SK-N-SH treated with all-trans-retinoic acid at 6 μM for 48 hours (cell line): ENCODE measurements around the gene POC1A.

Experiments
- ZNF8 ChIP-seq: fragments of 450-650 bp; formaldehyde crosslinking; IDR thresholded peaks from 2 replicates; pipeline ENCODE4 v1.5.0; 2020; ENCODE audit warnings: mild to moderate bottlenecking, moderate library complexity
- TF ChIP-seq, protein P1 (sequence below): fragments of 250-450 bp; sonication (Bioruptor Pico); IDR thresholded peaks from 2 replicates; pipeline ENCODE4 v1.5.1; 2020; ENCODE audit warnings: low read depth, mild to moderate bottlenecking, moderate library complexity

GRCh38 chr3:52076896-52077780, 77.1 kb downstream of the POC1A start:
- no peak for TF ChIP-seq ZNF8 (CRISPR knock-in tag)
- TF ChIP-seq, protein P1, sequence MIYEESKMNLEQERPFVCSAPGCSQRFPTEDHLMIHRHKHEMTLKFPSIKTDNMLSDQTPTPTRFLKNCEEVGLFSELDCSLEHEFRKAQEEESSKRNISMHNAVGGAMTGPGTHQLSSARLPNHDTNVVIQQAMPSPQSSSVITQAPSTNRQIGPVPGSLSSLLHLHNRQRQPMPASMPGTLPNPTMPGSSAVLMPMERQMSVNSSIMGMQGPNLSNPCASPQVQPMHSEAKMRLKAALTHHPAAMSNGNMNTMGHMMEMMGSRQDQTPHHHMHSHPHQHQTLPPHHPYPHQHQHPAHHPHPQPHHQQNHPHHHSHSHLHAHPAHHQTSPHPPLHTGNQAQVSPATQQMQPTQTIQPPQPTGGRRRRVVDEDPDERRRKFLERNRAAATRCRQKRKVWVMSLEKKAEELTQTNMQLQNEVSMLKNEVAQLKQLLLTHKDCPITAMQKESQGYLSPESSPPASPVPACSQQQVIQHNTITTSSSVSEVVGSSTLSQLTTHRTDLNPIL (CRISPR knock-in tag) = no peak
